Measurements from ENCODE around the gene HOXA2. TPM values are rescaled to one million over a fixed set of nuclear protein-coding genes. Genes with fewer than 3 reads are reported as not detected.

HOXA2 gene
- total RNA-seq, 3 donors from 2014 or later, result not detected

Other genes with a start within 250 kb of the HOXA2 start
- 1 to 10 TPM; 2.3 to 5.4 (median 4.1) TPM for gene SKAP2, start 238.1 kb downstream of the HOXA2 start, total RNA-seq
- under 1 TPM; 0.11 to 0.33 (median 0.28) TPM for gene HOXA1, start 6.7 kb downstream of the HOXA2 start, total RNA-seq
- gene HOXA4, start 28.1 kb upstream of the HOXA2 start, total RNA-seq, result under 1 TPM in 1 of 3 donors, not detected in 2; 0.14 TPM
- gene HOXA5, start 41.0 kb upstream of the HOXA2 start, total RNA-seq, result not detected
- gene HOXA6, start 45.1 kb upstream of the HOXA2 start, total RNA-seq, result not detected
- gene HOXA3, start 49.9 kb upstream of the HOXA2 start, total RNA-seq, result not detected
- gene HOXA7, start 54.0 kb upstream of the HOXA2 start, total RNA-seq, result not detected
- gene HOXA9, start 62.9 kb upstream of the HOXA2 start, total RNA-seq, result under 1 TPM in 2 of 3 donors, not detected in 1; 0.28 to 0.76 TPM
- gene HOXA10, start 71.6 kb upstream of the HOXA2 start, total RNA-seq, result under 1 TPM; 0.08 to 0.14 (median 0.10) TPM
- gene HOXA11, start 82.5 kb upstream of the HOXA2 start, total RNA-seq, result not detected
- not detected for gene HOXA13, start 97.4 kb upstream of the HOXA2 start, total RNA-seq
- gene EVX1, start 140.1 kb upstream of the HOXA2 start, total RNA-seq, result not detected

Measured in activated T-cell treated with anti-CD3 and anti-CD28 coated beads, Interleukin-2, amount 50 U/mL, for 4 hours (primary cell).